ENCODE data around the gene VMO1.

DNA sequence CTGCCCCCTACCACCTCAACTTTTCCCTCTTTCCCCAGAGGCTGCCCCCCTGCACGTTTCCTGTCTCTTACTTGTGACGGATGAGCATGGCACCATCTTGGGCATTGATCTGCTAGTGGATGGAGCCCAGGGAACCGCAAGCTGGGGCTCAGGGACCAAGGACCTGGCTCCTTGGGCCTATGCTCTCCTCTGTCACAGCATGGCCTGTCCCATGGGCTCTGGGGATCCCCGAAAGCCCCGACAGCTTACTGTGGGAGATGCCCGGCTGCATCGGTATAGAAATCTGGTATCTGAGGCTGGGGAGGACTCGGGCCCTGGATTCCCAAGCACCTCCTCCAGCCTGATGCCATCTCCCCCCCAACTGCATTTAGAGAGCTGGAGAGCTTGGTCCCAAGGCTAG lies 44.6 kb downstream of the VMO1 start:
- TF ChIP-seq, protein P1, sequence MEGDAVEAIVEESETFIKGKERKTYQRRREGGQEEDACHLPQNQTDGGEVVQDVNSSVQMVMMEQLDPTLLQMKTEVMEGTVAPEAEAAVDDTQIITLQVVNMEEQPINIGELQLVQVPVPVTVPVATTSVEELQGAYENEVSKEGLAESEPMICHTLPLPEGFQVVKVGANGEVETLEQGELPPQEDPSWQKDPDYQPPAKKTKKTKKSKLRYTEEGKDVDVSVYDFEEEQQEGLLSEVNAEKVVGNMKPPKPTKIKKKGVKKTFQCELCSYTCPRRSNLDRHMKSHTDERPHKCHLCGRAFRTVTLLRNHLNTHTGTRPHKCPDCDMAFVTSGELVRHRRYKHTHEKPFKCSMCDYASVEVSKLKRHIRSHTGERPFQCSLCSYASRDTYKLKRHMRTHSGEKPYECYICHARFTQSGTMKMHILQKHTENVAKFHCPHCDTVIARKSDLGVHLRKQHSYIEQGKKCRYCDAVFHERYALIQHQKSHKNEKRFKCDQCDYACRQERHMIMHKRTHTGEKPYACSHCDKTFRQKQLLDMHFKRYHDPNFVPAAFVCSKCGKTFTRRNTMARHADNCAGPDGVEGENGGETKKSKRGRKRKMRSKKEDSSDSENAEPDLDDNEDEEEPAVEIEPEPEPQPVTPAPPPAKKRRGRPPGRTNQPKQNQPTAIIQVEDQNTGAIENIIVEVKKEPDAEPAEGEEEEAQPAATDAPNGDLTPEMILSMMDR (IDR thresholded peaks at IDR 0.05): no peak
- TF ChIP-seq ZNF121 (CRISPR knock-in tag; IDR thresholded peaks at IDR 0.05): no peak
- TF ChIP-seq NFATC4 (CRISPR knock-in tag; IDR thresholded peaks at IDR 0.05): no peak
- no peak for TF ChIP-seq USF2 (CRISPR knock-in tag; IDR thresholded peaks at IDR 0.05)
- no peak for TF ChIP-seq HMGXB4 (CRISPR knock-in tag; IDR thresholded peaks at IDR 0.05)
- TF ChIP-seq PRRX2 (CRISPR knock-in tag; IDR thresholded peaks at IDR 0.05): no peak
